Caco-2 (cell line): ENCODE results near the gene DBX1. TPM values are rescaled to one million over a fixed set of nuclear protein-coding genes. Genes with fewer than 3 reads are reported as not detected.

Source experiments
- BruUV-seq: library from RNA; stranded (reverse); fragments of 400-500 nt; replicated peaks from 2 replicates; lab custom pipeline; 2021; lab: Mats Ljungman, UMichigan
- CTCF ChIA-PET: fragments of 300-600 bp; sonication (Branson Sonifier 250); formaldehyde crosslinking; loops from one replicate; lab custom pipeline; 2022; ENCODE audit warnings: antibody characterized with exemption; lab: Charles Lee
- POLR2A ChIA-PET: fragments of 300-600 bp; sonication (Branson Sonifier 250); formaldehyde crosslinking; loops from one replicate; lab custom pipeline; 2022; ENCODE audit warnings: antibody characterized with exemption; lab: Charles Lee
- DNase-seq, 2 experiments: peaks; one replicate each; pipeline versions ENCODE4 v3.0.0 to v3.0.0-alpha.2; 2020 to 2022
- H3K27me3 ChIP-seq: replicated peaks from 2 replicates; pipeline ENCODE4 v1.6.0; 2011; ENCODE audit warnings: low read length; ENCODE audit not compliant: control insufficient read depth, insufficient read depth
- H3K36me3 ChIP-seq: 2 replicates; pipeline ENCODE4 v1.5.1; 2011; ENCODE audit warnings: low read length; ENCODE audit not compliant: control insufficient read depth, insufficient read depth
- H3K4me1 ChIP-seq: fragments of 250-450 bp; sonication (Bioruptor Pico); 2 replicates; pipeline ENCODE4 v1.5.1; 2020; ENCODE audit warnings: mild to moderate bottlenecking
- H3K4me3 ChIP-seq: 2 replicates; pipeline ENCODE4 v1.5.1; 2011; ENCODE audit warnings: low read depth, mild to moderate bottlenecking, control low read depth, low read length
- H3K9me3 ChIP-seq: fragments of 250-450 bp; sonication (Bioruptor Pico); 2 replicates; pipeline ENCODE4 v1.5.1; 2020; ENCODE audit warnings: mild to moderate bottlenecking, moderate library complexity
- H3K27ac Mint-ChIP-seq: one replicate; pipeline ENCODE4 v1.8.0; 2022; ENCODE audit warnings: mixed read lengths; ENCODE audit not compliant: unreplicated experiment
- H3K27me3 Mint-ChIP-seq: one replicate; pipeline ENCODE4 v1.8.0; 2022; ENCODE audit warnings: mixed read lengths; ENCODE audit not compliant: insufficient read depth, unreplicated experiment
- H3K36me3 Mint-ChIP-seq: one replicate; pipeline ENCODE4 v1.8.0; 2022; ENCODE audit warnings: mild to moderate bottlenecking, mixed read lengths; ENCODE audit not compliant: insufficient read depth, unreplicated experiment
- H3K4me1 Mint-ChIP-seq: one replicate; pipeline ENCODE4 v1.8.0; 2022; ENCODE audit warnings: low read depth, mixed read lengths; ENCODE audit not compliant: unreplicated experiment
- H3K4me3 Mint-ChIP-seq: one replicate; pipeline ENCODE4 v1.8.0; 2022; ENCODE audit warnings: mild to moderate bottlenecking, moderate library complexity, mixed read lengths; ENCODE audit not compliant: unreplicated experiment
- H3K9me3 Mint-ChIP-seq: one replicate; pipeline ENCODE4 v1.8.0; 2022; ENCODE audit warnings: mixed read lengths; ENCODE audit not compliant: unreplicated experiment
- CTCF ChIP-seq, 2 experiments: fragments of 200-600 bp in 1 of 2; IDR thresholded peaks; 1 replicate in 1 of 2; 2 replicates in 1 of 2; pipeline versions ENCODE4 v1.5.1 to v1.8.0; 2011 to 2022; ENCODE audit warnings: antibody characterized with exemption in 1 of 2, control low read depth in 1 of 2, inconsistent platforms in 1 of 2, low read depth in 1 of 2, low read length in 1 of 2, mild to moderate bottlenecking in 1 of 2, moderate library complexity in 1 of 2; ENCODE audit not compliant: insufficient read depth in 1 of 2, severe bottlenecking in 1 of 2, unreplicated experiment in 1 of 2
- intact Hi-C: fragments of 100-400 bp; cut with micrococcal nuclease; formaldehyde crosslinking; loops from one replicate; pipeline ENCODE4 v1.10.0; 2022; ENCODE audit not compliant: unreplicated experiment
- total RNA-seq: library from RNA; stranded (reverse); gene quantifications from 2 replicates; pipeline ENCODE4 v1.2.3, GENCODE V29; 2022

Gene DBX1
- total RNA-seq, 1 experiment from 2014 or later = not detected

DNA sequence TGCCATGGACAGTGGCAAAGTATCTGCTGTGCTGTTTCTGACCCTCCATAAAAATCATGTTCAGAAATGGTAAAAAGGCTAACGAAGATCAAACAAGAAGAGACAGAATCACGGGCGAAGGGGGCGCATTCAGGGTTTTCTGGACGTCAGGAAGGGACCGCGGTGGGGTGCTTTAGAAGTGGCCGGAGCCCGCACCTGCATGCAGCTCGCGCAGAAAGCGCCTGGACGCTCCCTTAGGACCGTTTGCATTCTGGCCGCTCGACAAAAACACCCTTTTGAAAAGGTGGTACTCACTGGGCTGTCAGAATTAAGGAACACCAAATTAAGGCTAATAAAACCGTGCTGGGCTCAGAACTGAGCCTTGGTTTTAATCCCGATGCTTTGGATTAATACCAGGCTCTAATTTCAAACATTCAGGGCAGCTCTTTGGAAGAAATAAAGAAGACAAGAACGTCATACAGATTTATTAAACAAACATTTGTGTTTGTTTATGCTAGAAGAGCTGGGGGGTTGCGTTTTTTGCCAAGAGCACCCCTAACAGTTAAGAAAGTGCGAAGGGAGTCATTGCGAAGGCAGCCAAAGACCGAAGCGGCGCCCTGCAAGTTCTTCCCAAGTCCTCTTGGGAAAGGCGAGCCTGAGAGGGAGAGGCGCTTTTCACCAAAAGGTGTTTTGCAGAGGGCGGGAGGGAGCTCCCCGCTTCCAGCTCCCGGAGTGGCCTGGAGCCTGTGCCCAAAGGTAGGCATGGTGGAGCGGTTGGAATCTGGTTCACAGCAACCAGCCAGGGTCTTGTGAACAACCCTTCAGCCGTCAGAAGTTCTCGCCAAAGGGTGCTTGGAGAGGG, 47.7 kb upstream of the DBX1 start:
- intact Hi-C loops = no loop called here
- ChIA-PET POLR2A (no interaction called here), CTCF (no interaction called here)
- Mint-ChIP-seq H3K9me3 (no peaks in the 10 kb centered on the region), H3K27me3 (peaks cover 20% of the 10 kb centered on the region), H3K4me3 (no peak overlapping the region), H3K4me1 (no peaks in the 10 kb centered on the region), H3K27ac (no peak overlapping the region), H3K36me3 (no peaks in the 10 kb centered on the region)
- TF ChIP-seq CTCF (IDR thresholded peaks at IDR 0.05; ENCODE audit: insufficient read depth in 1 of 2, low read depth in 1 of 2, low read length in 1 of 2, severe bottlenecking in 1 of 2, unreplicated experiment in 1 of 2) = no peak
- Histone ChIP-seq H3K36me3 (no peaks in the 10 kb centered on the region), H3K4me3 (no peak overlapping the region), H3K9me3 (no peaks in the 10 kb centered on the region), H3K27me3 (no peaks in the 10 kb centered on the region), H3K4me1 (no peaks in the 10 kb centered on the region)
- no peak for DNase-seq
- BruUV-seq = no TSS peak

GRCh38 chr11:20205807-20206206, 45.5 kb upstream of the DBX1 start:
- H3K36me3 Mint-ChIP-seq = no peaks in the 10 kb centered on the region
- H3K27me3 Mint-ChIP-seq = peaks cover 23% of the 10 kb centered on the region
- Histone ChIP-seq H3K27me3 (no peaks in the 10 kb centered on the region), H3K36me3 (no peaks in the 10 kb centered on the region), H3K4me3 (no peak overlapping the region), H3K9me3 (no peaks in the 10 kb centered on the region), H3K4me1 (no peaks in the 10 kb centered on the region)
- TF ChIP-seq CTCF (IDR thresholded peaks at IDR 0.05; ENCODE audit: insufficient read depth in 1 of 2, low read depth in 1 of 2, low read length in 1 of 2, severe bottlenecking in 1 of 2, unreplicated experiment in 1 of 2) = no peak
- intact Hi-C loops = no loop called here
- CTCF ChIA-PET = no interaction called here
- H3K4me1 Mint-ChIP-seq = no peaks in the 10 kb centered on the region
- H3K4me3 Mint-ChIP-seq = no peak overlapping the region
- BruUV-seq = no TSS peak
- no peak overlapping the region for H3K27ac Mint-ChIP-seq
- POLR2A ChIA-PET = no interaction called here
- no peak for DNase-seq
- H3K9me3 Mint-ChIP-seq = no peaks in the 10 kb centered on the region

GRCh38 chr11:20204681-20205080, 44.4 kb upstream of the DBX1 start:
- BruUV-seq = no TSS peak
- peaks cover 17% of the 10 kb centered on the region for H3K27me3 Mint-ChIP-seq
- intact Hi-C loops = no loop called here

More at GRCh38 chr11:20204681-20205080, 44.4 kb upstream of the DBX1 start:
- Mint-ChIP-seq H3K4me1 (no peaks in the 10 kb centered on the region), H3K36me3 (no peaks in the 10 kb centered on the region), H3K4me3 (no peak overlapping the region), H3K9me3 (no peaks in the 10 kb centered on the region), H3K27ac (no peak overlapping the region)
- Histone ChIP-seq H3K27me3 (no peaks in the 10 kb centered on the region), H3K9me3 (no peaks in the 10 kb centered on the region), H3K4me1 (no peaks in the 10 kb centered on the region), H3K36me3 (no peaks in the 10 kb centered on the region), H3K4me3 (no peak overlapping the region)
- no peak for DNase-seq
- POLR2A ChIA-PET = no interaction called here
- no peak for TF ChIP-seq CTCF (IDR thresholded peaks at IDR 0.05; ENCODE audit: insufficient read depth in 1 of 2, low read depth in 1 of 2, low read length in 1 of 2, severe bottlenecking in 1 of 2, unreplicated experiment in 1 of 2)
- CTCF ChIA-PET = no interaction called here
